Mesenchymal stem cell (in vitro differentiated cells and primary cell): Measurements from ENCODE around the gene TADA1.

Source experiments
- DNase-seq: peaks from one replicate; pipeline ENCODE4 v3.0.0-alpha.2; 2013
- H2AFZ ChIP-seq: one replicate; pipeline ENCODE4 v1.6.1; 2013; ENCODE audit warnings: low read depth, mild to moderate bottlenecking, control low read depth, inconsistent platforms, low read length, moderate library complexity
- H2AK5ac ChIP-seq: 2 replicates; pipeline ENCODE4 v1.6.1; 2013; ENCODE audit warnings: low read length, moderate library complexity, mild to moderate bottlenecking, inconsistent platforms; ENCODE audit not compliant: severe bottlenecking
- H2BK120ac ChIP-seq: one replicate; pipeline ENCODE4 v1.6.1; 2013; ENCODE audit warnings: low read depth, mild to moderate bottlenecking, inconsistent platforms, low read length, moderate library complexity
- H2BK12ac ChIP-seq, 2 experiments: one replicate each; pipeline ENCODE4 v1.6.1; 2013; ENCODE audit warnings: inconsistent platforms in 2 of 2, low read length in 2 of 2, mild to moderate bottlenecking in 2 of 2, moderate library complexity in 2 of 2, control low read depth in 1 of 2
- H2BK15ac ChIP-seq: one replicate; pipeline ENCODE4 v1.6.1; 2013; ENCODE audit warnings: mild to moderate bottlenecking, low read depth, inconsistent platforms; ENCODE audit not compliant: poor library complexity, severe bottlenecking
- H2BK5ac ChIP-seq: 2 replicates; pipeline ENCODE4 v1.6.1; 2013; ENCODE audit warnings: low read depth, mild to moderate bottlenecking, low read length, control low read depth, inconsistent platforms; ENCODE audit not compliant: poor library complexity, severe bottlenecking
- H3K14ac ChIP-seq, 2 experiments: one replicate each; pipeline ENCODE4 v1.6.1; 2013; ENCODE audit warnings: inconsistent platforms in 2 of 2, low read length in 2 of 2, control low read depth in 1 of 2, mild to moderate bottlenecking in 1 of 2, moderate library complexity in 1 of 2
- H3K18ac ChIP-seq, 2 experiments: one replicate each; pipeline ENCODE4 v1.6.1; 2013; ENCODE audit warnings: inconsistent platforms in 2 of 2, low read length in 2 of 2, control low read depth in 1 of 2, low read depth in 1 of 2, mild to moderate bottlenecking in 1 of 2
- H3K23ac ChIP-seq, 2 experiments: one replicate each; pipeline ENCODE4 v1.6.1; 2013; ENCODE audit warnings: inconsistent platforms in 2 of 2, low read length in 2 of 2, mild to moderate bottlenecking in 2 of 2, moderate library complexity in 2 of 2, control low read depth in 1 of 2
- H3K27ac ChIP-seq: 2 replicates; pipeline ENCODE4 v1.5.1; 2013; ENCODE audit warnings: mild to moderate bottlenecking, moderate library complexity, low read length, control low read depth, inconsistent platforms; ENCODE audit not compliant: poor library complexity, severe bottlenecking
- H3K27me3 ChIP-seq, 2 experiments: 2 replicates each; pipeline versions ENCODE4 v1.6.1 to v1.7.0; 2013; ENCODE audit warnings: low read length in 2 of 2, mild to moderate bottlenecking in 2 of 2, moderate library complexity in 2 of 2, control low read depth in 1 of 2, inconsistent platforms in 1 of 2; ENCODE audit not compliant: control insufficient read depth in 1 of 2, insufficient read depth in 1 of 2
- H3K36me3 ChIP-seq, 2 experiments: 2 replicates each; pipeline versions ENCODE4 v1.6.1 to v1.7.0; 2013; ENCODE audit warnings: low read length in 2 of 2, control low read depth in 1 of 2, inconsistent platforms in 1 of 2, low read depth in 1 of 2, mild to moderate bottlenecking in 1 of 2; ENCODE audit not compliant: insufficient read depth in 2 of 2, control insufficient read depth in 1 of 2
- H3K4ac ChIP-seq, 2 experiments: one replicate each; pipeline ENCODE4 v1.6.1; 2013; ENCODE audit warnings: inconsistent platforms in 2 of 2, low read length in 2 of 2, mild to moderate bottlenecking in 2 of 2, moderate library complexity in 2 of 2, control low read depth in 1 of 2, low read depth in 1 of 2
- H3K4me1 ChIP-seq: 2 replicates; pipeline ENCODE4 v1.6.1; 2013; ENCODE audit warnings: low read depth, low read length, control low read depth; ENCODE audit not compliant: control insufficient read depth, insufficient read depth
- H3K4me2 ChIP-seq: 2 replicates; pipeline ENCODE4 v1.6.1; 2013; ENCODE audit warnings: low read length, mild to moderate bottlenecking, inconsistent platforms; ENCODE audit not compliant: poor library complexity, severe bottlenecking
- H3K4me3 ChIP-seq, 2 experiments: 2 replicates each; pipeline versions ENCODE4 v1.5.1 to v1.7.0; 2013; ENCODE audit warnings: low read length in 2 of 2, mild to moderate bottlenecking in 2 of 2, control low read depth in 1 of 2, low read depth in 1 of 2; ENCODE audit not compliant: insufficient read depth in 1 of 2
- H3K79me1 ChIP-seq: replicated peaks from 2 replicates; pipeline ENCODE4 v1.6.1; 2013; ENCODE audit warnings: mild to moderate bottlenecking, control low read depth, low read length, inconsistent platforms; ENCODE audit not compliant: poor library complexity, severe bottlenecking
- H3K9ac ChIP-seq: 2 replicates; pipeline ENCODE4 v1.7.0; 2013; ENCODE audit warnings: mild to moderate bottlenecking, low read length, moderate library complexity
- H3K9me3 ChIP-seq: 2 replicates; pipeline ENCODE4 v1.7.0; 2013; ENCODE audit warnings: mild to moderate bottlenecking, low read length; ENCODE audit not compliant: control insufficient read depth
- H4K8ac ChIP-seq: one replicate; pipeline ENCODE4 v1.6.1; 2013; ENCODE audit warnings: inconsistent platforms, mild to moderate bottlenecking, low read length, moderate library complexity
- H4K91ac ChIP-seq: one replicate; pipeline ENCODE4 v1.6.1; 2013; ENCODE audit warnings: mild to moderate bottlenecking, low read length, inconsistent platforms
- WGBS: methylation state at CpG from one replicate; pipeline ENCODE4 v1.1.7; 2013; ENCODE audit warnings: mixed read lengths; 5-methylcytosine and 5-hydroxymethylcytosine counted together

Gene TADA1

GRCh38 chr1:166918956-166919316 lies 42.9 kb upstream of the TADA1 start:
- Histone ChIP-seq H2BK15ac (no peak overlapping the region), H3K23ac (no peak overlapping the region), H3K18ac (no peak overlapping the region), H3K9ac (no peak overlapping the region), H2BK120ac (no peak overlapping the region), H2AFZ (no peak overlapping the region), H3K4me1 (peaks cover 13% of the 10 kb centered on the region), H2BK12ac (no peak overlapping the region), H2BK5ac (no peak overlapping the region), H3K4me3 (no peak overlapping the region), H2AK5ac (no peak overlapping the region), H4K8ac (no peak overlapping the region), H3K27ac (no peak overlapping the region), H3K9me3 (no peaks in the 10 kb centered on the region), H3K4me2 (no peak overlapping the region), H3K36me3 (peaks cover 0 to 5% of the 10 kb centered on the region in 2 experiments), H3K27me3 (peaks cover 0 to 65% of the 10 kb centered on the region in 2 experiments), H3K79me1 (no peaks in the 10 kb centered on the region), H3K4ac (no peak overlapping the region), H3K14ac (no peak overlapping the region), H4K91ac (no peak overlapping the region)
- WGBS: 78% methylated on average over 2 of the region's 2 CpGs
- DNase-seq: no peak

GRCh38 chr1:166918088-166918955 lies 42.3 kb upstream of the TADA1 start:
- Histone ChIP-seq H2BK5ac (no peak overlapping the region), H3K4me1 (peaks cover 13% of the 10 kb centered on the region)

GRCh38 chr1:166915941-166916340 lies 39.9 kb upstream of the TADA1 start:
- Histone ChIP-seq H3K4me1 (peaks cover 13% of the 10 kb centered on the region), H2AFZ (no peak overlapping the region), H3K9ac (no peak overlapping the region), H3K79me1 (no peaks in the 10 kb centered on the region), H2AK5ac (no peak overlapping the region), H3K36me3 (peaks cover 0 to 5% of the 10 kb centered on the region in 2 experiments), H2BK15ac (no peak overlapping the region), H3K27me3 (peaks cover 0 to 41% of the 10 kb centered on the region in 2 experiments), H4K8ac (no peak overlapping the region), H3K4me2 (no peak overlapping the region), H3K9me3 (peaks cover 6% of the 10 kb centered on the region), H2BK120ac (no peak overlapping the region), H3K4ac (no peak overlapping the region), H3K14ac (peak overlapping the region in 1 of 2 experiments; percentile 51), H2BK5ac (no peak overlapping the region), H3K23ac (peak overlapping the region in 1 of 2 experiments; percentile 34), H3K18ac (no peak overlapping the region), H2BK12ac (no peak overlapping the region), H3K4me3 (no peak overlapping the region), H3K27ac (no peak overlapping the region), H4K91ac (no peak overlapping the region)
- no peak for DNase-seq
- WGBS: 50% methylated on average over 3 of the region's 4 CpGs

More at GRCh38 chr1:166918088-166918955, 42.3 kb upstream of the TADA1 start:
- H3K4me3 ChIP-seq: no peak overlapping the region
- H3K14ac ChIP-seq: no peak overlapping the region
- no peak overlapping the region for H3K18ac ChIP-seq
- H3K9ac ChIP-seq: no peak overlapping the region
- no peak overlapping the region for H4K8ac ChIP-seq
- H3K36me3 ChIP-seq: peaks cover 0 to 5% of the 10 kb centered on the region in 2 experiments
- H2BK15ac ChIP-seq: no peak overlapping the region
- WGBS: 85% methylated on average over 4 of the region's 6 CpGs
- no peak overlapping the region for H3K27ac ChIP-seq
- H3K79me1 ChIP-seq: no peaks in the 10 kb centered on the region
- DNase-seq: no peak
- H3K4ac ChIP-seq: no peak overlapping the region
- no peak overlapping the region for H4K91ac ChIP-seq
- H2BK12ac ChIP-seq: no peak overlapping the region
- H2BK120ac ChIP-seq: no peak overlapping the region
- H3K23ac ChIP-seq: no peak overlapping the region
- no peak overlapping the region for H2AK5ac ChIP-seq
- no peak overlapping the region for H2AFZ ChIP-seq
- H3K4me2 ChIP-seq: no peak overlapping the region
- H3K27me3 ChIP-seq: peaks cover 0 to 65% of the 10 kb centered on the region in 2 experiments
- no peaks in the 10 kb centered on the region for H3K9me3 ChIP-seq

GRCh38 chr1:166915042-166915441 lies 39.0 kb upstream of the TADA1 start:
- H2AFZ ChIP-seq: no peak overlapping the region
- no peak overlapping the region for H2BK120ac ChIP-seq
- no peak overlapping the region for H3K4ac ChIP-seq
- no peak overlapping the region for H3K23ac ChIP-seq
- H3K9me3 ChIP-seq: peaks cover 6% of the 10 kb centered on the region
- H3K4me3 ChIP-seq: no peak overlapping the region
- H3K36me3 ChIP-seq: no peaks in the 10 kb centered on the region
- H2BK5ac ChIP-seq: no peak overlapping the region
- no peak for DNase-seq
- H3K9ac ChIP-seq: no peak overlapping the region
- no peak overlapping the region for H3K27ac ChIP-seq
- H3K79me1 ChIP-seq: no peaks in the 10 kb centered on the region
- WGBS: 68% methylated on average over 1 of the region's 1 CpG
- no peak overlapping the region for H2BK15ac ChIP-seq
- peaks cover 6% of the 10 kb centered on the region for H3K4me1 ChIP-seq
- no peak overlapping the region for H3K18ac ChIP-seq
- H2BK12ac ChIP-seq: no peak overlapping the region
- H3K27me3 ChIP-seq: peaks cover 0 to 32% of the 10 kb centered on the region in 2 experiments
- H4K8ac ChIP-seq: no peak overlapping the region
- no peak overlapping the region for H4K91ac ChIP-seq
- H3K14ac ChIP-seq: no peak overlapping the region
- peak overlapping the region; percentile 44 for H2AK5ac ChIP-seq
- no peak overlapping the region for H3K4me2 ChIP-seq
